Adipose tissue (tissue), 3 donors: Measurements from ENCODE around the gene COG6. TPM values are rescaled to one million over a fixed set of nuclear protein-coding genes. Genes with fewer than 3 reads are reported as not detected.

Experiments used
- H3K27ac ChIP-seq: one replicate; pipeline ENCODE4 v1.5.1; 2013; ENCODE audit warnings: low read depth, low read length
- WGBS, 3 donors: extraction: QIAGEN DNeasy Blood & Tissue Kit; methylation state at CpG; one replicate each; pipeline ENCODE4 v1.1.7; 2013; 5-methylcytosine and 5-hydroxymethylcytosine counted together
- polyA plus RNA-seq, 3 donors: library from polyadenylated mRNA; stranded (reverse); fragments of 200-250 nt; gene quantifications; one replicate each; pipeline ENCODE4 v1.2.3, GENCODE V29; 2013
- donor health status: healthy with polysubstance abuse.
- donor health status: Bipolar disorder and iron deficiency.
- donor health status: healthy.

The COG6 gene
- polyA plus RNA-seq: 10 to 100 TPM in 1 of 3 donors, 1 to 10 TPM in 2; 6.2 to 12.8 (median 8.3) TPM

- 0 to 1% (median 0%) methylated on average over 57 to 59 of the region's 59 CpGs for WGBS, 3 donors
- H3K27ac ChIP-seq: no peak within 1 kb of the TSS
These were observed at the start of gene COG6 for GRCh38 chr13:39655569-39656324. Gene COG6, plus strand, starts transcription at chr13:39655662. Its CDS starts 65 bp downstream, at chr13:39655727.

- WGBS, 3 donors: 84 to 94% (median 89%) methylated on average over 3 of the region's 3 CpGs
- no peak overlapping the region for H3K27ac ChIP-seq
These were observed 49.7 kb upstream of the COG6 start for GRCh38 chr13:39605677-39606320.

GRCh38 chr13:39607876-39608275 is 47.6 kb upstream of the COG6 start:
- WGBS, 3 donors: 92 to 95% (median 95%) methylated on average over 4 of the region's 4 CpGs
- H3K27ac ChIP-seq: no peak overlapping the region

- WGBS, 3 donors: 47 to 62% (median 61%) methylated on average over 5 of the region's 5 CpGs
- no peak overlapping the region for H3K27ac ChIP-seq
These were observed 43.3 kb upstream of the COG6 start for GRCh38 chr13:39612023-39612637.

GRCh38 chr13:39616087-39616694 is 39.3 kb upstream of the COG6 start:
- 29 to 31% (median 29%) methylated on average over 10 of the region's 10 CpGs for WGBS, 3 donors
- no peak overlapping the region for H3K27ac ChIP-seq

- WGBS, 3 donors: 50 to 70% (median 66%) methylated on average over 1 of the region's 1 CpG
- no peak overlapping the region for H3K27ac ChIP-seq
These were observed 36.9 kb upstream of the COG6 start for GRCh38 chr13:39618561-39618960.

GRCh38 chr13:39623466-39623865 is 32.0 kb upstream of the COG6 start:
- 86 to 95% (median 94%) methylated on average over 1 of the region's 1 CpG for WGBS, 3 donors
- no peak overlapping the region for H3K27ac ChIP-seq

GRCh38 chr13:39631307-39631706 is 24.2 kb upstream of the COG6 start:
- 71 to 73% (median 72%) methylated on average over 1 of the region's 1 CpG for WGBS, 3 donors
- no peak overlapping the region for H3K27ac ChIP-seq

GRCh38 chr13:39632994-39633393 is 22.5 kb upstream of the COG6 start:
- no peak overlapping the region for H3K27ac ChIP-seq

- 89 to 94% (median 92%) methylated on average over 1 of the region's 1 CpG for whole genome bisulfite sequencing, 3 donors
These were observed 19.9 kb upstream of the COG6 start for GRCh38 chr13:39635564-39635963.

GRCh38 chr13:39637890-39638289 is 17.6 kb upstream of the COG6 start:
- H3K27ac ChIP-seq: no peak overlapping the region
- WGBS, 3 donors: 88 to 95% (median 88%) methylated on average over 3 of the region's 3 CpGs

More at GRCh38 chr13:39635564-39635963, 19.9 kb upstream of the COG6 start:
- no peak overlapping the region for H3K27ac ChIP-seq

GRCh38 chr13:39641645-39642044 is 13.8 kb upstream of the COG6 start:
- WGBS, 3 donors: 67 to 84% (median 84%) methylated on average over 1 of the region's 1 CpG

GRCh38 chr13:39646122-39646521 is 9.3 kb upstream of the COG6 start:
- 67 to 84% (median 78%) methylated on average over 4 of the region's 4 CpGs for WGBS, 3 donors
- no peak overlapping the region for H3K27ac ChIP-seq

More at GRCh38 chr13:39641645-39642044, 13.8 kb upstream of the COG6 start:
- H3K27ac ChIP-seq: no peak overlapping the region

- no peak overlapping the region for H3K27ac ChIP-seq
- WGBS, 3 donors: 0 to 2% (median 2%) methylated on average over 2 of the region's 2 CpGs
These were observed 357 bp upstream of the COG6 start for GRCh38 chr13:39655041-39655568.

GRCh38 chr13:39656325-39656677 is 839 bp downstream of the COG6 start:
- no peak overlapping the region for H3K27ac ChIP-seq
- WGBS, 3 donors: 8 to 16% (median 14%) methylated on average over 7 of the region's 7 CpGs

- WGBS, 3 donors: 96 to 100% (median 96%) methylated on average over 1 of the region's 1 CpG
- H3K27ac ChIP-seq: no peak overlapping the region
These were observed 8.0 kb downstream of the COG6 start for GRCh38 chr13:39663508-39663907.

- H3K27ac ChIP-seq: no peak overlapping the region
- WGBS, 3 donors: 48 to 99% (median 50%) methylated on average over 2 of the region's 2 CpGs
These were observed 8.5 kb downstream of the COG6 start for GRCh38 chr13:39663958-39664357.

- 58 to 95% (median 88%) methylated on average over 1 of the region's 1 CpG for WGBS, 3 donors
- H3K27ac ChIP-seq: no peak overlapping the region
These were observed 10.3 kb downstream of the COG6 start for GRCh38 chr13:39665763-39666162.

GRCh38 chr13:39670445-39670844 is 15.0 kb downstream of the COG6 start:
- 84 to 96% (median 95%) methylated on average over 2 of the region's 2 CpGs for WGBS, 3 donors

More at GRCh38 chr13:39670445-39670844, 15.0 kb downstream of the COG6 start:
- H3K27ac ChIP-seq: no peak overlapping the region
